Fibroblast of lung (primary cell): ENCODE results near the gene ANO6. TPM values are rescaled to one million over a fixed set of nuclear protein-coding genes. Genes with fewer than 3 reads are reported as not detected.

Source experiments
- DNase-seq, 2 donors: peaks; one replicate each; pipeline versions ENCODE4 v3.0.0 to v3.0.0-alpha.2; 2010; ENCODE audit warnings: low read depth in 2 of 2
- H2AFZ ChIP-seq: 2 replicates; pipeline ENCODE4 v1.5.1; 2012; ENCODE audit warnings: low read length, control low read depth, inconsistent platforms
- H3K27ac ChIP-seq: 2 replicates; pipeline ENCODE4 v1.5.1; 2011; ENCODE audit warnings: low read length, control low read depth; ENCODE audit not compliant: insufficient read depth
- H3K27me3 ChIP-seq: 2 replicates; pipeline ENCODE4 v1.5.1; 2011; ENCODE audit warnings: mild to moderate bottlenecking, low read length; ENCODE audit not compliant: control insufficient read depth, insufficient read depth
- H3K36me3 ChIP-seq: 2 replicates; pipeline ENCODE4 v1.5.1; 2011; ENCODE audit warnings: low read length; ENCODE audit not compliant: control insufficient read depth, insufficient read depth
- H3K4me1 ChIP-seq: 2 replicates; pipeline ENCODE4 v1.5.1; 2011; ENCODE audit warnings: low read length; ENCODE audit not compliant: control insufficient read depth, insufficient read depth; ENCODE audit errors: extremely low read depth
- H3K4me2 ChIP-seq: 2 replicates; pipeline ENCODE4 v1.5.1; 2011; ENCODE audit warnings: low read length, control low read depth; ENCODE audit not compliant: insufficient read depth; ENCODE audit errors: extremely low read depth
- H3K4me3 ChIP-seq, 4 experiments: fragments of 200-600 bp in 1 of 4; sonication (generic) in 1 of 4; replicated peaks in 1 of 4; 2 replicates each; pipeline ENCODE4 v1.5.1; 2011 to 2016; ENCODE audit warnings: low read length in 4 of 4, low read depth in 3 of 4, mild to moderate bottlenecking in 3 of 4, control low read depth in 2 of 4, inconsistent platforms in 1 of 4, mixed read lengths in 1 of 4; ENCODE audit not compliant: insufficient read depth in 1 of 4; ENCODE audit errors: control extremely low read depth in 1 of 4
- H3K79me2 ChIP-seq: 2 replicates; pipeline ENCODE4 v1.5.1; 2012; ENCODE audit warnings: mild to moderate bottlenecking, low read length, inconsistent platforms; ENCODE audit not compliant: control insufficient read depth, insufficient read depth
- H3K9ac ChIP-seq: 2 replicates; pipeline ENCODE4 v1.5.1; 2011; ENCODE audit warnings: mild to moderate bottlenecking, low read length, control low read depth; ENCODE audit not compliant: insufficient read depth
- H3K9me3 ChIP-seq: 2 replicates; pipeline ENCODE4 v1.5.1; 2012; ENCODE audit warnings: low read depth, low read length; ENCODE audit not compliant: control insufficient read depth, insufficient read depth
- H4K20me1 ChIP-seq: 2 replicates; pipeline ENCODE4 v1.5.1; 2011; ENCODE audit warnings: low read length; ENCODE audit not compliant: control insufficient read depth, insufficient read depth; ENCODE audit errors: extremely low read depth
- EZH2 ChIP-seq: IDR thresholded peaks from 2 replicates; pipeline ENCODE4 v1.5.1; 2012; ENCODE audit warnings: low read length, control low read depth, mild to moderate bottlenecking; ENCODE audit errors: missing control alignments
- polyA plus RNA-seq, 2 donors: library from polyadenylated mRNA; depleted of rRNA in 1 of 2; stranded (reverse) in 1 of 2; unstranded in 1 of 2; fragments of >200 nt; gene quantifications; 2 replicates each; pipeline ENCODE4 v1.2.1, GENCODE V29; 2011 to 2012; ENCODE audit warnings: missing spikeins in 1 of 2
- total RNA-seq: library from RNA; depleted of rRNA; stranded (reverse); fragments of >200 nt; gene quantifications from 2 replicates; pipeline ENCODE4 v1.2.1, GENCODE V29; 2014
- TF ChIP-seq, protein P1 (sequence below), 2 donors: IDR thresholded peaks in 1 of 2; conservative IDR thresholded peaks in 1 of 2; 1 replicate in 1 of 2; 2 replicates in 1 of 2; pipeline ENCODE4 v1.5.1; 2011 to 2012; ENCODE audit warnings: low read length in 2 of 2, control low read depth in 1 of 2, inconsistent platforms in 1 of 2, low read depth in 1 of 2, mild to moderate bottlenecking in 1 of 2

Gene ANO6
- total and polyA plus RNA-seq, 2 donors (not counting 1 experiment from before 2014, with no cell fraction given) = 59.1 to 69.1 TPM

- TF ChIP-seq EZH2 = no peak
- TF ChIP-seq, protein P1, sequence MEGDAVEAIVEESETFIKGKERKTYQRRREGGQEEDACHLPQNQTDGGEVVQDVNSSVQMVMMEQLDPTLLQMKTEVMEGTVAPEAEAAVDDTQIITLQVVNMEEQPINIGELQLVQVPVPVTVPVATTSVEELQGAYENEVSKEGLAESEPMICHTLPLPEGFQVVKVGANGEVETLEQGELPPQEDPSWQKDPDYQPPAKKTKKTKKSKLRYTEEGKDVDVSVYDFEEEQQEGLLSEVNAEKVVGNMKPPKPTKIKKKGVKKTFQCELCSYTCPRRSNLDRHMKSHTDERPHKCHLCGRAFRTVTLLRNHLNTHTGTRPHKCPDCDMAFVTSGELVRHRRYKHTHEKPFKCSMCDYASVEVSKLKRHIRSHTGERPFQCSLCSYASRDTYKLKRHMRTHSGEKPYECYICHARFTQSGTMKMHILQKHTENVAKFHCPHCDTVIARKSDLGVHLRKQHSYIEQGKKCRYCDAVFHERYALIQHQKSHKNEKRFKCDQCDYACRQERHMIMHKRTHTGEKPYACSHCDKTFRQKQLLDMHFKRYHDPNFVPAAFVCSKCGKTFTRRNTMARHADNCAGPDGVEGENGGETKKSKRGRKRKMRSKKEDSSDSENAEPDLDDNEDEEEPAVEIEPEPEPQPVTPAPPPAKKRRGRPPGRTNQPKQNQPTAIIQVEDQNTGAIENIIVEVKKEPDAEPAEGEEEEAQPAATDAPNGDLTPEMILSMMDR (conservative IDR thresholded peaks at IDR 0.05 in 1 of 2, IDR thresholded peaks at IDR 0.05 in 1 of 2; ENCODE audit: low read depth in 1 of 2, low read length in 2 of 2) = no peak
- Histone ChIP-seq H4K20me1 (no peaks in the 10 kb centered on the region), H3K9ac (no peak overlapping the region), H3K27ac (no peak overlapping the region), H3K4me2 (no peak overlapping the region), H3K9me3 (no peaks in the 10 kb centered on the region), H3K36me3 (peaks cover 2% of the 10 kb centered on the region), H3K4me1 (no peaks in the 10 kb centered on the region), H3K4me3 (no peak overlapping the region), H2AFZ (no peak overlapping the region), H3K79me2 (no peaks in the 10 kb centered on the region), H3K27me3 (no peaks in the 10 kb centered on the region)
- peak in 1 of 2 donors; percentile 25 for DNase-seq
These were observed 134.0 kb downstream of the ANO6 start for GRCh38 chr12:45349916-45350315.

- no peak for TF ChIP-seq EZH2
- TF ChIP-seq, protein P1 (conservative IDR thresholded peaks at IDR 0.05 in 1 of 2, IDR thresholded peaks at IDR 0.05 in 1 of 2; ENCODE audit: low read depth in 1 of 2, low read length in 2 of 2) = no peak
- no peak for DNase-seq
- no peak overlapping the region for H2AFZ ChIP-seq
- no peak overlapping the region for H3K9ac ChIP-seq
- H3K9me3 ChIP-seq = no peaks in the 10 kb centered on the region
- no peaks in the 10 kb centered on the region for H4K20me1 ChIP-seq
- no peaks in the 10 kb centered on the region for H3K79me2 ChIP-seq
- H3K36me3 ChIP-seq = peaks cover 2% of the 10 kb centered on the region
- H3K4me1 ChIP-seq = no peaks in the 10 kb centered on the region
- no peak overlapping the region for H3K4me2 ChIP-seq
- no peak overlapping the region for H3K4me3 ChIP-seq
- no peaks in the 10 kb centered on the region for H3K27me3 ChIP-seq
- H3K27ac ChIP-seq = no peak overlapping the region
These were observed 135.0 kb downstream of the ANO6 start for GRCh38 chr12:45350861-45351260.

- Histone ChIP-seq H2AFZ (no peak overlapping the region), H3K4me3 (no peak overlapping the region), H3K27me3 (no peaks in the 10 kb centered on the region), H3K4me2 (no peak overlapping the region), H3K9ac (no peak overlapping the region), H3K79me2 (no peaks in the 10 kb centered on the region), H3K27ac (no peak overlapping the region), H3K9me3 (no peaks in the 10 kb centered on the region), H4K20me1 (no peaks in the 10 kb centered on the region), H3K4me1 (no peaks in the 10 kb centered on the region), H3K36me3 (peaks cover 2% of the 10 kb centered on the region)
- DNase-seq = no peak
- TF ChIP-seq, protein P1 (conservative IDR thresholded peaks at IDR 0.05 in 1 of 2, IDR thresholded peaks at IDR 0.05 in 1 of 2; ENCODE audit: low read depth in 1 of 2, low read length in 2 of 2) = no peak
- no peak for TF ChIP-seq EZH2
These were observed 136.2 kb downstream of the ANO6 start for GRCh38 chr12:45351921-45352670.
